Measurements from ENCODE around the gene GRIK4. TPM values are rescaled to one million over a fixed set of nuclear protein-coding genes. Genes with fewer than 3 reads are reported as not detected.

The GRIK4 gene
- total RNA-seq, 1 experiment from 2014 or later: not detected

DNA sequence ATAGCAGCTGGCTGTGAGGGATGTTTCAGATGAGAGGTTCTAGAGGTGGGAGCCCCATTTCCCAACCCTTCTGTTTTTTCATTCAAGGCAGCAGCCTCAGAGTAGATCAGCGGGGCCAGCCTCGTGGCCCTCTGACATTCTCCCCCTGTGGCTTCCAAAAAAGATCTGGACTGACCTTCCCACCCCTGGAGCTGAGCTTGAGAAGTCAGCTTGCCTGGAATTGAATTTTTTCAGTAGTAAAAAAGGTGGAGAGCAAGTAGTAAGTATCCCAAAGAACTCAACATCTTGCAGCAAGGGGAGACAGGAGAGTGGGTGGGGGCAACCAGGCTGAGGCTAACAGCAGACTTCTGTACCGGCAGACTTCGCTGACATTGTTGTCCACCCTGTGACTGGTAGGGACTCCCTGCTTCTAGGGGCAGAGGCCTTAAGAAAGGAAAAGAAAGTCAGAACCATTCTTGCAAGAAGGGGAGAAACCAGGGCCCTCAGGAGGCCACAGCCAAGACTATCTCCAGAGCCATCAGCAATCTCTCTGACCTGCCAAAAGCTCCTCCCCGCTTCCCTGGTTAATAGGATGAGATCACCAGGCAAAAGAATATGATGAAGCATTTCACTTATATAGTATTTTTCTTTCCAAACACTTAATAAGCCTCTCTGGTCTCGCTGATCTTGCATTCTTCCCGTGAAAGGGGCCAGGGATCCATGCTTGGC, 2.0 kb upstream of the GRIK4 start:
- Histone ChIP-seq H3K9me2 (replicated peaks; ENCODE audit: low read length) (no peaks in the 10 kb centered on the region), H2AFZ (ENCODE audit: low read length) (no peak overlapping the region), H3F3A (ENCODE audit: low read length, unreplicated experiment) (no peaks in the 10 kb centered on the region), H3K27me3 (ENCODE audit: low read length) (peaks cover 66% of the 10 kb centered on the region), H3K27ac (ENCODE audit: low read length) (no peak overlapping the region), H3K79me2 (ENCODE audit: low read length) (no peaks in the 10 kb centered on the region), H3K4me2 (ENCODE audit: low read length) (no peak overlapping the region), H3K9ac (ENCODE audit: low read length) (no peak overlapping the region), H4K20me1 (ENCODE audit: low read length) (no peaks in the 10 kb centered on the region), H3K4me3 (ENCODE audit: low read length) (no peak overlapping the region), H3K36me3 (ENCODE audit: low read depth, low read length) (no peaks in the 10 kb centered on the region), H3K4me1 (ENCODE audit: insufficient read depth, low read length) (no peaks in the 10 kb centered on the region), H3K9me3 (ENCODE audit: low read length) (no peaks in the 10 kb centered on the region)
- BruUV-seq (replicated peaks): no TSS peak
- ChIA-PET POLR2A (ENCODE audit: unreplicated experiment) (no interaction called here), CTCF (interaction anchor here (0.7 to 1.6 kb wide), 2 partner anchors 121 to 176 kb away, joined by 3 to 10 read pairs; no protein-coding TSS in a partner anchor)
- intact Hi-C loops (cut with micrococcal nuclease): loop anchor here (2.0 to 10.0 kb wide), 4 partner anchors 175 to 685 kb away; no protein-coding TSS in a partner anchor
- DNase-seq (no peak), ATAC-seq (0 out of 2 replicates have a peak, but pooled peaks have one; percentile 14)
- no peak for TF ChIP-seq EZH2phosphoT487 (IDR thresholded peaks at IDR 0.05; ENCODE audit: borderline replicate concordance, low read length)
- no peak for TF ChIP-seq EZH2 (IDR thresholded peaks at IDR 0.05; ENCODE audit: low read length, unreplicated experiment)
- TF ChIP-seq, protein P1, sequence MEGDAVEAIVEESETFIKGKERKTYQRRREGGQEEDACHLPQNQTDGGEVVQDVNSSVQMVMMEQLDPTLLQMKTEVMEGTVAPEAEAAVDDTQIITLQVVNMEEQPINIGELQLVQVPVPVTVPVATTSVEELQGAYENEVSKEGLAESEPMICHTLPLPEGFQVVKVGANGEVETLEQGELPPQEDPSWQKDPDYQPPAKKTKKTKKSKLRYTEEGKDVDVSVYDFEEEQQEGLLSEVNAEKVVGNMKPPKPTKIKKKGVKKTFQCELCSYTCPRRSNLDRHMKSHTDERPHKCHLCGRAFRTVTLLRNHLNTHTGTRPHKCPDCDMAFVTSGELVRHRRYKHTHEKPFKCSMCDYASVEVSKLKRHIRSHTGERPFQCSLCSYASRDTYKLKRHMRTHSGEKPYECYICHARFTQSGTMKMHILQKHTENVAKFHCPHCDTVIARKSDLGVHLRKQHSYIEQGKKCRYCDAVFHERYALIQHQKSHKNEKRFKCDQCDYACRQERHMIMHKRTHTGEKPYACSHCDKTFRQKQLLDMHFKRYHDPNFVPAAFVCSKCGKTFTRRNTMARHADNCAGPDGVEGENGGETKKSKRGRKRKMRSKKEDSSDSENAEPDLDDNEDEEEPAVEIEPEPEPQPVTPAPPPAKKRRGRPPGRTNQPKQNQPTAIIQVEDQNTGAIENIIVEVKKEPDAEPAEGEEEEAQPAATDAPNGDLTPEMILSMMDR (conservative IDR thresholded peaks at IDR 0.05; ENCODE audit: low read depth, low read length): no peak

- Histone ChIP-seq H3K4me3 (ENCODE audit: low read length) (peak overlapping the region; percentile 51; the same call in 1 of the 2 replicates), H2AFZ (ENCODE audit: low read length) (no peak overlapping the region), H4K20me1 (ENCODE audit: low read length) (no peaks in the 10 kb centered on the region), H3K27me3 (ENCODE audit: low read length) (peaks cover 67% of the 10 kb centered on the region), H3K4me1 (ENCODE audit: insufficient read depth, low read length) (no peaks in the 10 kb centered on the region), H3K36me3 (ENCODE audit: low read depth, low read length) (no peaks in the 10 kb centered on the region), H3F3A (ENCODE audit: low read length, unreplicated experiment) (no peaks in the 10 kb centered on the region), H3K9me2 (replicated peaks; ENCODE audit: low read length) (no peaks in the 10 kb centered on the region), H3K79me2 (ENCODE audit: low read length) (no peaks in the 10 kb centered on the region), H3K9me3 (ENCODE audit: low read length) (no peaks in the 10 kb centered on the region), H3K4me2 (ENCODE audit: low read length) (peak overlapping the region; percentile 72), H3K27ac (ENCODE audit: low read length) (no peak overlapping the region), H3K9ac (ENCODE audit: low read length) (no peak overlapping the region)
- no peak; the same call in 1 of the 2 replicates for ATAC-seq
- ChIA-PET POLR2A (ENCODE audit: unreplicated experiment) (no interaction called here), CTCF (interaction anchor here (0.6 to 1.2 kb wide), 2 partner anchors 11 to 174 kb away, joined by 3 to 6 read pairs; no protein-coding TSS in a partner anchor)
- no peak for DNase-seq
- intact Hi-C loops (cut with micrococcal nuclease): loop anchor here (1.0 to 2.0 kb wide), 4 partner anchors 175 to 684 kb away; no protein-coding TSS in a partner anchor
- TF ChIP-seq, protein P1 (conservative IDR thresholded peaks at IDR 0.05; ENCODE audit: low read depth, low read length): no peak
- TF ChIP-seq EZH2 (IDR thresholded peaks at IDR 0.05; ENCODE audit: low read length, unreplicated experiment) (no peak), EZH2phosphoT487 (IDR thresholded peaks at IDR 0.05; ENCODE audit: borderline replicate concordance, low read length) (no peak)
- BruUV-seq (replicated peaks): no TSS peak
These were observed 987 bp upstream of the GRIK4 start for GRCh38 chr11:120510406-120511115.

All from PC-3 (cell line).